GM21528 (cell line): Measurements from ENCODE around the gene TMEM131L.
"Not testable (repeated sequence)": the region's sequence is repeated elsewhere in the genome, so short reads cannot be mapped to it uniquely, and the experiment has no call there.

Experiments
- ATAC-seq: cut with Tn5 transposase; IDR thresholded peaks from one replicate; pipeline ENCODE4 v1.9.1; 2021; ENCODE audit warnings: mild to moderate bottlenecking, moderate library complexity; ENCODE audit not compliant: unreplicated experiment, low FRiP score

The TMEM131L gene

DNA sequence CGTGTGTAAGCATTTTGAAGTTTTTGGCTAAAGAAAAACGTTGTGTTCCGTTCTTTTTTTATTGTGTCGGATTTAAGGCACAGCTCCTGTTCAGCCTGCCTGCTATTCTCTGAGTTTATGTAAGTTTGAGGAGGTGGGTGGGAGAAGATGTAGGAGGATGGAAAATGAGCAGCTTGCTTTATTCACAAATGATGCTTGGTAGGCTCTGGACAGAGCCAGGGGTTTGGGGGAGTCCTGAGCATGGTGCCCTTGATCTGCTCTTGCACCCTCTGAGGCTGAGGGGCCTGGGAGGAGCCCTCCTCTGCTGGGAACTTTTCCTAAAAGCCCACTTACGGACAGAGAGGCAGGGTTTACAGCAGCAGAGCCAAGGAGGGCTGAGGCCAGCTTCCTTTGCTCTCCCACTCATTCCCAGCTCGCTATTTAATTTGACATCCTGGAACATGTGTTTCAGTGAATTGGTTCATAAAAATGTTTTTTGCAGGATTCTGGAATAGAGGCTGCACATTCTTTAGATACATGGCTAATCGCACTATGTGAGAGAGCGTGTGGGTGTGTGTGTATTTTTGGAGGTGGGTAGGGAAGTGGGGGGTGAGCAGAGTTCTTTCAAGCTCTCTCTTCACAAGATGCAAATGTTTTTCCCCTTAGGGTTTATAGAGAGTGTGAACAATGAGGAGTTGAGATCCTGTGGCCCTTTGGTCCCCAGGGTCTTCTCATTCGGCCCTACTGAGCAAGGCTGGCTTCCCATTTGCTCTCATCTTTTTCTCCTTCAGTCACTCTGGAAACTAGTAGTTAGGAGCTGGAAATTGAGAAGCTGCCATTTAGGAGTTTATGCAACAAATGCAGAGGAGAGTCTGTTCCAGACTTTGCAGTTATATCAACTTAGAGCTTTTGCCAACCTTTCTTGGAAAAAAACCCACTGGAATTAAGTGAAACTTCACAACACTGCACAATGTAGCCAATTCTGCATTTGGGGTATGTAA, 32.1 kb downstream of the TMEM131L start:
- peak; percentile 61 for ATAC-seq

DNA sequence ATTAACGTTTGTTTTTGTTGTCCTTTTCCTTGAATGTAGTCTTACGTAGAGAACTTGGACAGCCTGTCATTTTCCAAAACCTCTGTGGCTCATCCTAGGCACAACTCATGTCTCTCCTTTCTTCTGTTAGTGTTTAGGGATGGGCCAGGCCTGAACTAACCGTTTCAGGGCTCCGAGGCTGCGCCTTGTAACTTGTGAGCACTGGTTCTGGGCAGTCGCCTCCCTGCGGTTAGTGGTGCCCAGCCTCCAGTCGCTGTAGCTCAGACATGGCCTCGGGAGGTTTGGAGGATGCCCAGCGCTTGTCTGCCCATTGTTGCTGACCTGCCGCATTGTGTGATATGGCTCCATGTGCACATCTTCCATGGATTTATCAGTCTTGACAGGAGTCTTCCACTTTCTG, 32.8 kb downstream of the TMEM131L start:
- ATAC-seq, result no peak

DNA sequence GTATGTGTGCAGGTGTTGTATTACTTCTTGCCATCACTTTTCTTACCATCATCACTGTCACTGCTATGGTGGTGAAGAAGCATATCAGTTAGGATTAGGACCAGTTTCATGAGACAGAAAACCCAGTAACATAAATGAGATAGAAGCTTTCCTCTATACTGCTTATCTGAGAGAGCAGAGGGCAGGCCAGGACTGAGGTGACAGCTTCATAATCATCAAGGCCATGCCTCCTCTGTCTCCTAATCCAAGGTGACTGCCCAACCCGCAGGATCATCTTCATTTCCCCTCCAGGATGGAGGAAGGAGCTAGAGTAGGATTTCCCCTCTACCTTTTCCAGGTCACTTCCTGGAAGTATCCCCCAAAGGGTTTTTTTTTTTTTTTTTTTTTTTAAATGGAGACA, 35.4 kb downstream of the TMEM131L start:
- ATAC-seq, result no peak

DNA sequence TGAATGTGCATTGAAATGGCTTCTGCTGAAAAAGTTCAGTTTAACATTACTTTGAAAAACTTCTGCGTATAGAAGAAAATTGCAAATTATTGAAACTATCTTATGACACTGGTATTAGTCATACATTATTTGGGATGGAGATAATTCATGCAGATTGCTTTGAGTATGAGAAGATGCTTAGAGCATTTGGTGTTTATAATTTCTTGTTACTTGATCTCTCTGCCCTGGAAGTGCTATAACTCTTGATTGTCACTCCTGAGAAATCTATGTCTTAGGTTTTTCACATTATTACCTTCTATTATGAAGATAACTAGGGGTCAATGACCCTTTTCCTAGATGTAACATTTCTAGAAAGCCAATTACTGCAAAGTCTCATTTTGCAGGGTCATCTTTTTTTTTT, 36.4 kb downstream of the TMEM131L start:
- ATAC-seq, result no peak

DNA sequence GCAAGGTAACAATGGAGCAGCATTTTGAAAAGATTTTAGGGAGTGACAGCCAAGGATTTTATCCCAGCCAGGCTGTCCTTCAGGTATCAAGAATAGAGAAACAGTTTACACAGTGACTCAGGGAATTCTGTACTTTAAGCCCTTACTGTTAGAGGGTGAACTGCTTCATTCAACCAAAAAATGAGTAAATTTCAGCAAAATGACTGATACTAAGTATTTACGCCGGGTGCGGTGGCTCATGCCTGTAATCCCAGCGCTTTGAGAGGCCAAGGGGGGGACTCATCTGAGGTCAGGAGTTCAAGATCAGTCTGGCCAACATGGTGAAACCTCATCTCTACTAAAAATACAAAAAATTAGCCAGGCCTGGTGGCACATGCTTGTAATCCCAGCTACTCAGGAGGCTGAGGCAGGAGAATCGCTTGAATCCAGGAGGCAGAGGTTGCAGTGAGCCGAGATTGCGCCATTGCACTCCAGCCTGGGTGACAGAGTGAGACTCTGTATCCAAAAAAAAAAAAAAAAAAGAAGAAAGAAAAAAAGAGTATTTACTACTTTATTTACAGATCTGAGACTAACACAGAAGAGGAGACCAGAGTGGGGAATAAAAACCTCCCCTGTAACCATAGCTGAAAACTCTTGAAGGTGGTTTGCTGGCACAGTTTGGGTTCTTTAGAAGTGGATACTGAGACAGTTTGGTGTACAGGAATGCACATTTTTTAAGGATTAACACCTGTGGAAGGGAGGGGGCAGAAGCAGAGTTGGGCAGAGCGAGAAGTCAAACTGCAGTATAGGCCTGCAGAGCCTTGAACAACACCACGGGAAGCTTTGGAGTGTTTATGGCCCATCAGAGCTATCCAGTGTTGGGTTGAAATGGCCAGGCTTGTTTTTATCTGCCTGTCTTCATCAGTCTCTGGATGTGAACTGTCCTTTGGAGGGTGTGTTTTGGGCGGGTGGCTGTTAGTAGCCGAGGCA, 40.5 kb downstream of the TMEM131L start:
- ATAC-seq, result no peak

DNA sequence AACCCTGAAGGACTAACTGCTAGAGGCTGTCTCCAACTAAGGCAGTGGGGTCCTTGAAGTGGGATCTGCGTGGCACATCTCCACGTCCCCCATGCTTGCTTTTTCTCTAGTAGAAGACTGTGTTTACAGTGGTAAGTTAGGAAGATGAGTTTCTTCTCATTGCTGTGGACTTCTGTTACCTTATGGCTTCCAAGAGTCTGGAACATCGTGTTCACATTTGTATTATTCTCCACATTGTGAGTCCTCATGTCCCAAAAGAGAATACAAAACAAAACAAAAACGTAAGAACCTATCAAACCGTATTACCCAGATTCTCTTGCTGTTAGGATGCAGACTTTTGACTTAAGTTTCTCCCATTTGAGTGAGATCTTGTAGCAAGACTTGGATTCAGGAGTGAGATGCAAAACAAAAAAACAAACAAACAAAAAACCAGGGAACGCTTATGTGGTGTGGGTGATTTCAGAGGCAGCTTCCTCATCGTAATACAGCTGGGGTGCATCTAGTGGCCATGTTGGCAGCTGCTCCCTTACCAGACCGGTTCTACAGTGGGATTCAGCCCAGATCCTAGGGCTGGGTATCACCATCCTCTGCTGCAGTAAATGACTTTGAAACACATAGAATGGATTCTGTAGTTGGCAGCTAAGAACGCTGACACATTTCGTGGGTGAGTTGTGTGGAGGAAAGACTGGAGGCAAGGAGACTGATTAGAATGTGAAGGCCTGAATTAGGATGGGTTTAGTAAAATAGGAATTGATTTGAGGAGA, 41.3 kb downstream of the TMEM131L start:
- ATAC-seq, result no peak

DNA sequence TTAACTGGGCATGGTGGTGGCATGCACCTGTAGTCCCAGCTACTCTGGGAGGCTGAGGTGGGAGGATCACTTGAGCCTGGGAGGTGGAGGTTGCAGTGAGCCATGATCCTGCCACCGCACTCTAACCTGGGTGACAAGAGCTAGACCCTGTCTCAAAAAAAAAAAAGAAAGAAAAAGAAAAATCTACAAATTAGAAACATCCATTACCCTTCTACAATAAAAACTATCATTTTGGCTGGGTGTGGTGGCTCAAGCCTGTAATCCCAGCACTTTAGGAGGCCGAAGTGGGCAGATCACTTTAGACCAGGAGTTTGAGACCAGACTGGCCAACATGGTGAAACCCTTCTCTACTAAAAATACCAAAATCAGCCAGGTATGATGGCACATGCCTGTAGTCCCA, 43.1 kb downstream of the TMEM131L start:
- ATAC-seq, result not testable (repeated sequence)

DNA sequence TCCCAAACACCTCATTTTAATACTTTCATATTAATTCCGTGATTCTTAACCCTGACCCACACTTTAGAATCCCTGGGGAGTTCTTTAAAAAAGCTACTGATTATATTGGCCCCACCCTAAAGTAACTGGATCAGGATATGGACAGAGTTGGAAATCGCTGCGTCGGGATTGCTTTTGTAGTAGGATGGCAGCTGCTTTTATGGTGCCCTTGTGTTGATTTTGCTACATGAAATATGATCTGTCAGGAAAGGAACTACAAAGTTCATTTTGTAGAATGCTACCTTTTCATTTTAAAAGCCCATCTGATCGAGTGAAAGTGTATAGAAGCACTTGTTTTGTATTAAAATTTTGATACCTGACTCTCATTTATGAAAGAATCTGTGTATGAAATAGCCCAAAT, 43.6 kb downstream of the TMEM131L start:
- no peak for ATAC-seq

DNA sequence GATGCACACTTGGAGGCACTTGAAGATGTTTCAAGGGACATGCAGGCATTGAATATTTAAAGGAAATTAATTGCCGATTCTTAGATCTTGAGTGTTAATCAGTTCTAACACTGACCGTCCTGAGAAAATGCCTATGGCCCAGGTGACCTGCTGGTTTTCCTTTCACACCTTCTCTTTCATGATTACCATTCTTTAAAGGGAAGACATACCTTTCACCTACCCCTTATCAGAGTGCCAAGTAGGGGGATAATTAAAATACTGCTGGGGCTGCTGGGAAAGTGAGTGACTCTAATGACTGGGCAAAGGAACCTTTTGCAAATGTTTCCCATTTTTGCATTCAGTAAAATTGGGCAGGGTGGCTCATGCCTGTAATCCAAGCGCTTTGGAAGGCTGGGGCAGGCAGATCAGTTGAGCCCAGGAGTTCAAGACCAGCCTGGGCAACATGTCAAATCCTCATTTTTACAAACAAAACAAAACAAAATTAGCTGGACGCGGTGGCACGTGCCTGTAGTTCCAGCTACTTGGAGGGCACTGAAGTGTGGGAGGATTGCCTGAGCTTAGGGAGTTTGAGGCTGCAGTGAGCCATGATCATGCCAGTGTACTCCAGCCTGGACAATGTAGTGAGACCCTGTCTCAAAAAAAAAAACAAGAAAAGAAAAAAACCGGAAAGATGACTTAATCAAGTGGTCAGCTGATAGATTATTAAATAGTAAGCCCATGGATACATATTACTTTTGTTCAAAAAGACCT, 44.3 kb downstream of the TMEM131L start:
- no peak for ATAC-seq

DNA sequence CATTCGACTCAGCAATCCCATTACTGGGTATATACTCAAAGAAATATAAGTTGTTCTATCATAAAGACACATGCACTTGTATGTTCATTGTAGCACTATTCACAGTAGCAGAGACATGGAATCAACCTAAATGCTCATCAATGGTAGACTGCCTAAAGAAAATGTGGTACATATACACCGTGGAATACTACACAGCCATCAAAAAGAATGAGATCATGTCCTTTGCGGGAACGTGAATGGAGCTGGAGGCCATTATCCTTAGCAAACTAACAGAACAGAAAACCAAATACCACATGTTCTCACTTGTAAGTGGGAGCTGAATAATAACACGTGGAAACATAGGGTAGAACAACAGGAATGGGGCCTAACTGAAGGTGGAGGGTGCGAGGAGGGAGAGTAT, 44.9 kb downstream of the TMEM131L start:
- ATAC-seq, result no peak

DNA sequence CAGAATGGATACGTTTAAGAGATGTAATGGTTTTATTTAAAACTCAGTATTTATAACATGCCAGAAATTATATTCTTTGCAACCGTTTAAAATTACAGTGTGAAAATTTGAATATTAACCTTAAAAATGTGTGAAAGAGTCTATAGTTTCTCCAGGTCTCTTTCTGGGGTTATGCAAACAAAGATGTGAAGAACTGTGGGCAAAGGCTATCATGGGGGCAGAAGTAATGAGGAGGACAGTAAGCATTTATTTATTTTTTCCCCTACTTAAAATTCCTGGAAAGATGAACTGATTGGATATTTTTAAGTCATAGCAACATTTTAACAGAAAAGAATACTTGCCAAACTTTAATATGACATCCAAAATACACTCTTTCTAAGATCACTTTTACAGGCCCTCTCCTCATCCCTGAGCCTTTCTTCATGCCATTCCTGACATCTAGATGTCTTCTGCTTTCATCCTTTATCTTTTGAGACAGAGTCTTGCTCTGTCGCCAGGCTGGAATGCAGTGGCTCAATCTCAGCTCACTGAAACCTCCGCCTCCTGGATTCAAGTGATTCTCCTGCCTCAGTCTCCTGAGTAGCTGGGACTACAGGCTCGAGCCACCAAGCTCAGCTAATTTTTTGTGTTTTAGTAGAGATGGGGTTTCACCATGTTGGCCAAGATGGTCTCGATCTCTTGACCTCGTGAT, 46.1 kb downstream of the TMEM131L start:
- no peak for ATAC-seq

DNA sequence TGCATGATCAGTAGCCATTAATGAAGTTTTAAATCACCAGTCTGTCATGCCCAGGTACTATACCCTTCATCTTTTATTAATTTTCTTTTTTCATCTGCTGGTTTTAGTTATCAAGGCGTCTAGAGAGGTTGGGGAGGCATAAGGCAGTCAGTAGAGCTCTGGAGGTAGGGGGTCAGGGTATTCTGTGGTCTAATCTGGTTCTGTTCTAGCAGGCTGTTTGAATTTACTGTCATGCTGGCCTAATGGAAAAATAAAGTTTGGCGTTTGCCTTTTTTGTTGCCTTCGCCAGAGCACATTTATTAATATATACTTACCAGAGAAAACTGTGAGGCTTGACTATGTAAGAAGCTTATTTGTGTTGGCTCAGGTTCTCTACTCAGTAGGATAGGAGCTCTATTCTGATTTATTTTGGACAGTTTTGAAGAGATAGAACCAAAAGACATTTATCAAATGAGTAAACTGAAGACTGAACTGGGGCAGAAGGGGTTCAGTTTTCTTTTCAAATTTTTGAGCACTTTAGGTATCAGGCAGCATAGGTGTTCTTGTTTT, 46.9 kb downstream of the TMEM131L start:
- ATAC-seq, result no peak

DNA sequence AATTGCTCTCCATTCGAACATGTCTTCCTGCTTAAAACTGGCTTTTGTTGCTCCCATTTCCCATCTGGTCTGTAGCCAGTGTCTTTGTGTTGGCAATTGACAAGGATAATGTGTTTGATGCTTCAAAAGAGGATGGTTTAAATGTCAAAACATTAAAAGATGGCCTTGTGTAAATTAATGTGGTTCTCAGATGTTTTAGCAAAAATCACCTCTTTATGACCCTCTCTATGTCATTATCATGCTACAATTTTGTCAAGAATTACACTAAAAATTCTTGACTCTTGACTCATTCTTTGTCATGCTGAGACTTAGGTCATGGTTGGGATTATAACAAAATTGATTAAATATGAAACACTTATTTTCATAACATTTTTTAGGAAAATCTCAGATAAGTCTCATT, 47.4 kb downstream of the TMEM131L start:
- no peak for ATAC-seq

DNA sequence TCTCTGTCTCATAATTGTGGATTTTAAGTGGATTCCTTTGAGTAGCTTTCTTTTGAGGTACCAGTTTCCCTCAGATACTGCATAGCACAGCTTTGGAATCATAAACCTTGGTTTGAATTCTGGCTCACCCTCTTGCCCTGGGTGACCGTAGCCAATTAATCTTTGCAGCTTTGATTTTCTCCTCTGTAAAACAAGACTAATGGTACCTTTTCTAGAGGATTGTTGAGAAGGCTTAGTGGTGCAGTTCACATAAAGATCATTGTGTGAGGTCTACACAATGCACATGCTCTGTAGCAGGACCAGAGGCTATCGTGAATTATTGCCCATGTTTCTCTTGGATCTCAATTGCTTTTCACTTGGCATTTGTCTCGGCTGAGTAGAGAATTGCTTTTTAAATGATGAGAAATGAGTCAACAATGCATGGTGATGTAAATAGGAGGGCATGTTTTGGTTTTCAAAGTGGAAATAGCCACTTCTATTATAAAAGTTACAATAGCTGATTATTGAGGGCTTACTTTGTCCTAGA, 47.9 kb downstream of the TMEM131L start:
- no peak for ATAC-seq

DNA sequence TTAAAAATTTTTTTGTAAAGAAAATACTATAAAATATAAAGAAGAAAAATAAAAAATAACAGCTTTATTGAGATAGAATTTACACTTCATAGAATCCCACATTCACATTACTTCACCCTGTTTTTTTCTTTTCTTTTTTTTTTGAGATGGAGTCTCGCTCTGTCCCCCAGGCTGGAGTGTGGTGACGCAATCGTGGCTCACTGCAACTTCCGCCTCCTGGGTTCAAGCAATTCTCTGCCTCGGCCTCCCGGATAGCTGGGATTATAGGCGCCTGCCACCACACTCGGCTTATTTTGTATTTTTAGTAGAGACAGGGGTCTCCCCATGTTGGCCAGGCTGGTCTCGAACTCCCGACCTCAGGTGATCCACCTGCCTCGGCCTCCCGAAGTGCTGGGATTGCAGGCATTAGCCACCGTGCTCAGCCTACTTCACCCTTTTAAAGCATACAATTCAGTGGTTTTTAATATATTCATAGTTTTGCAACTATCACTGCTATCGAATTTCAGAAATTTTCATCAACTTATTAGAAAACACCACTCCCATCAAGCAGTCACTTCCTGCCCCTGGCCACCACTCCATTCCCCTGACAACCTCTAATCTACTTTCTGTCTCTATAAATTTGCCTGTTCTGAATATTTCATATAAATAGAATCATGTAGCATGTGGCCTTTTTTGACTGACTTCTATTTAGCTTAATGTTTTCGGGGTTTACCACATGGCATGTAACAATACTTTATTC, 48.7 kb downstream of the TMEM131L start:
- no peak for ATAC-seq

DNA sequence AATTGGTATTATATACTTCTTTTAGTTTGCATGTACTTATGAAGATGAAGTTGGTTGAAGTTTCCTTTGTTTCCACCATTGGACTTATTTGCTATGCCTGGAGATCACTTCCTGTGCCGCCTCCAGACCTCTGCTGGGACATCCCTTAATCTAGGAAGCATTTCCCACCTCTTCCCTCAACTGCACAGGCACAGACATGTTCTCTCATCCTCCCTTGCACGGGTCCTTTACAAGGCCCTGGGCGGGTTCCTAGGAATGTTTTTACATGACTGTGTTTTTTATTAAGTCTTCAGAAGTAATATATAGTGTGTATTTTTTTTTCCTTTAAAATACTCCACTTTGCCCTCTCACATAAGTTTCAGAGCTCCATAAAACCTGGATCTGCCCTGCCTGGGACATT, 51.0 kb downstream of the TMEM131L start:
- ATAC-seq, result no peak

DNA sequence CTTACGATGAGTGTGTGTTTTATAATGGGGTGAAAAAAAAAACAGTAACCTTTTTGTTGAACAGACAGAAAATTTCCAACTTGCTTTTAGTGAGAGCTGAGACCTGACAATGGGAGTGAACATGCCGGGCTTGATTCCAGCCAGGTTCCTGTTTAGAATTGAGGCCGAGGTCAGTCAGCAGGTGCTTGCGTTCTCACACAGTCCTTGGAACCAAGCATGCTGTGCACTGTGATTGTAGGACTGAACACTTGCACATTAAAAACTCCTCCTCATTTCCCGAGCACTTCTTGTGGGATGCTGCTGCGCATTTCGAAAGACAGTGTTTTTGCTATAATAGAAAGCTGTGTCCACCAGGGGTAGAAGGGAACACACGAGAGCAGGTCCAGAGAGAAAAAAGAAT, 51.8 kb downstream of the TMEM131L start:
- ATAC-seq, result no peak
